GM12864 (cell line): ENCODE results near the gene KIAA1549.
A peak's percentile ranks its signal among the peaks of the same experiment; 100 is the strongest.

Experiments used
- DNase-seq: peaks from one replicate; pipeline ENCODE4 v3.0.0-alpha.2; 2011; ENCODE audit warnings: low read depth
- H3K4me3 ChIP-seq: 2 replicates; pipeline ENCODE4 v1.5.1; 2011; ENCODE audit warnings: mild to moderate bottlenecking, low read depth, low read length, control low read depth
- TF ChIP-seq, protein P1 (sequence below): IDR thresholded peaks from 2 replicates; pipeline ENCODE4 v1.5.1; 2011; ENCODE audit warnings: low read depth, mild to moderate bottlenecking, moderate library complexity, low read length, control low read depth, inconsistent platforms; ENCODE audit errors: missing control alignments

KIAA1549 gene

DNA sequence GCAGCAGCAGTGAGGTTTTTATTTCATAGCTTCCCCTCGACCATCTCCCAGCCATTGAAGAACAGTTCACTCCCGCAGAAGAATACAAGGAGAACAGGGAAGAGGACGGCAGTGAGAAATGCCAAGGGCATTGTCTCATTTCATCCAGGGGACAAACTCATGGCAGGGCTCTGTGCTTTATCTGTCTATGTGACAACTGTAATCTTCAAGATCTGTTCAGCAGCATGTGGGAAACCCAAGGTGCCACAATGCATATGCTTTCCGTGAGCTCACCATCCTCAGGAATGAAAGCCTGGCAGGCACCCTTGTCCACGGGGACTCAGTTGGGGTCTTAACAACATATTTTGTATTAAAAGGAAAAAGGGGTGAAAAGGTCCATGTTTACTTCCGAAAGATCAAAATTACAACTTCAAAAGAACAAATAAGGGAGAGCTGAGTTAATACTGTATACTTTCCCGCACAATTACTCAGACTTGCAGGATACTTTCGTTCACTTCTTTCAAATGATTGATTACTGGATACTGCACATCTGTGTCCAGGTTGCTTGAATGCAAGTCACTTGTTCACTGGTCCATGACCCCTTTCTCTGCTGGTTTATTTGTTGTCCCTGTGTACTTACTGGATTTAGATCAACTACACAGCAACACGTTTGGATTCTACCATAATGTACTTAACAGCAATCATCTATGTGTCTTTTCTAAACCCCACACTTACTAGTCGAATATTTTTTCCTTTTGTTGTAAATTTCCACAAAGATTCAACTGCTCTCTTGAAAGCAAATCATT lies 93.1 kb downstream of the KIAA1549 start:
- TF ChIP-seq, protein P1, sequence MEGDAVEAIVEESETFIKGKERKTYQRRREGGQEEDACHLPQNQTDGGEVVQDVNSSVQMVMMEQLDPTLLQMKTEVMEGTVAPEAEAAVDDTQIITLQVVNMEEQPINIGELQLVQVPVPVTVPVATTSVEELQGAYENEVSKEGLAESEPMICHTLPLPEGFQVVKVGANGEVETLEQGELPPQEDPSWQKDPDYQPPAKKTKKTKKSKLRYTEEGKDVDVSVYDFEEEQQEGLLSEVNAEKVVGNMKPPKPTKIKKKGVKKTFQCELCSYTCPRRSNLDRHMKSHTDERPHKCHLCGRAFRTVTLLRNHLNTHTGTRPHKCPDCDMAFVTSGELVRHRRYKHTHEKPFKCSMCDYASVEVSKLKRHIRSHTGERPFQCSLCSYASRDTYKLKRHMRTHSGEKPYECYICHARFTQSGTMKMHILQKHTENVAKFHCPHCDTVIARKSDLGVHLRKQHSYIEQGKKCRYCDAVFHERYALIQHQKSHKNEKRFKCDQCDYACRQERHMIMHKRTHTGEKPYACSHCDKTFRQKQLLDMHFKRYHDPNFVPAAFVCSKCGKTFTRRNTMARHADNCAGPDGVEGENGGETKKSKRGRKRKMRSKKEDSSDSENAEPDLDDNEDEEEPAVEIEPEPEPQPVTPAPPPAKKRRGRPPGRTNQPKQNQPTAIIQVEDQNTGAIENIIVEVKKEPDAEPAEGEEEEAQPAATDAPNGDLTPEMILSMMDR, result no peak
- DNase-seq, result no peak
- no peak overlapping the region for H3K4me3 ChIP-seq

DNA sequence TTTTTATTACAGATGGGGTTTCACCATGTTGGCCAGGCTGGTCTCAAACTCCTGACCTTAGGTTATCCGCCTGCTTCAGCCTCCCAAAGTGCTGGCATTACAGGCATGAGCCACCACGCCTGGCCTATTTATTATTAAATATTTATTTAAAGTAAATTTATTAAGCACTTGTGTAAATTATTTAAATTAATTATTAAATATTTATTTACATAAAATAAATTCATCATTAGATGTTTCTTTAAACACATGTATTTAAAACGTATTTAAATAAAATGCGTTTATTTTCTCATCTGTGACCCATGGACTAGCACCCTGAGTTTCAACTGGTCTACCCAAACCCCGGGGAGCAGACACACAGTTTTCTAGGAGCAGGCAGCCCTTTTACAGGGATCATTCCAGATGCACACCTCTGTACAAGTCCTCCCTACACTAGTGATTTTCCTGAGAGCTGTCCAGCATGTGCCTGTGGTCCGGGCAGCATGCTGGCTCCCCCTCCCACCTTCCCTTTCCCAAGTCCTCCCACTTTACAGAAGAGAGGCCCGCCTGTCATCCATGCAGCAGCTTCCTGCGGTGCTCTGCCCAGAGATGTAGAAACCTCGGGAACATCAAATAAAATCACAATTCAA lies 94.0 kb downstream of the KIAA1549 start:
- no peak overlapping the region for H3K4me3 ChIP-seq
- TF ChIP-seq, protein P1, result no peak
- DNase-seq, result no peak

DNA sequence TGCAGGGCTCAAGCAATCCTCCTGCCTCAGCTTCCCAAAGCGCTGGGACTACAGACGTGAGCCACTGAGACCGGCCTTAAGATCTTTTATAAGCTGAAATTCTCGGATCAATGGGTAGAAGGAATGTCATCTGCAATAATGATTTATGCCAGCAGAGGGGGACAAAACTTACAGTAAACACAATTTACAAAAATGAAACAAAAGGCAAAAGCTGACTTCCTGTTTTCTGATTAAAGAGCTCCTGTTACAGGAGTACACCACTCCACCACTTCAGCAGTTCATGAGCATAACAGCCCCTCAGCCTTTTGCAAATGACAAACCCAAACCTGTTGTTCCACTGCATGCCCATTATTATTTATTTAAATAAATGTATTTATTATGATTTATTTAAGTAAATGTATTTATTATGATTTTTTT lies 94.7 kb downstream of the KIAA1549 start:
- peak; percentile 62 for DNase-seq
- H3K4me3 ChIP-seq, result no peak overlapping the region
- TF ChIP-seq, protein P1, result peak; percentile 67

GRCh38 chr7:138885383-138886147 lies 95.6 kb downstream of the KIAA1549 start:
- TF ChIP-seq, protein P1, result no peak
- DNase-seq, result no peak
- H3K4me3 ChIP-seq, result no peak overlapping the region

- TF ChIP-seq, protein P1, result no peak
- no peak overlapping the region for H3K4me3 ChIP-seq
- no peak for DNase-seq
Observed at GRCh38 chr7:138882249-138882648, 98.9 kb downstream of the KIAA1549 start.

DNA sequence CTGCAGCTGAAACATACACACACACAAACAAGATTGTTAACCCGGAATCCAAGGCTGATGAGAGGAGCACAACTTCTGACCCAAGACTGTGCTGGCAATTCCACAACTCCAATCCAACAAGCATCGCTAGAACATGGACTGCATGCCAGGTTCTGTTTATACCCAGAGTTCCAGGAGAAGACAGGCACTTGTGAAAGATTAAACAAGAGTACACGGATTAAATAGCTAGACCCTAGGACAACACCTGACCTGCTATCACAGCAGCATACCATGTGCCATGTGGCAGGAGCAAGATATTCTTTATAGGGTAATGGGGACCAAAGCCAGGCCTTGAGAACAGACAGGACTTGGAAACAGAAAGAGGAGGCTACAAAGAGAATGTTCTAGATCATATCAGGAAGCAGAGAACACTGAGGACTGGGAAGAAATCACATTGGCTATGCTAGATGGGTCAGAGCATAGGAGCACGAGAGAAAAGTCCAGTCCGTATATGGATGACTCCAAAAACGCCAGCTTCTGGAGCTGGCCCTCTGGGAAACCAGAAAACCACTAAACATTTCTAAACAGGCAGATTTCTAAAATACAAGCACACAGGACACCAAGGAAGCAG lies 99.5 kb downstream of the KIAA1549 start:
- no peak for DNase-seq
- TF ChIP-seq, protein P1, result no peak
- no peak overlapping the region for H3K4me3 ChIP-seq
